H9 (cell line): Measurements from ENCODE around the gene DYTN. TPM values are rescaled to one million over a fixed set of nuclear protein-coding genes. Genes with fewer than 3 reads are reported as not detected.

Experiments used
- DNase-seq: peaks from one replicate; pipeline ENCODE4 v3.0.0-alpha.2; 2017
- H2AFZ ChIP-seq: one replicate; pipeline ENCODE4 v1.6.1; 2013; ENCODE audit warnings: mild to moderate bottlenecking, low read length, control low read depth, moderate library complexity
- H2AK5ac ChIP-seq: 2 replicates; pipeline ENCODE4 v1.6.1; 2013; ENCODE audit warnings: low read length, control low read depth, mixed read lengths; ENCODE audit not compliant: insufficient read length
- H2BK120ac ChIP-seq: one replicate; pipeline ENCODE4 v1.6.1; 2013; ENCODE audit warnings: low read depth, mild to moderate bottlenecking, low read length, control low read depth, inconsistent platforms; ENCODE audit not compliant: poor library complexity, severe bottlenecking
- H2BK12ac ChIP-seq: 2 replicates; pipeline ENCODE4 v1.6.1; 2013; ENCODE audit warnings: low read length, control low read depth, mixed read lengths, low read depth; ENCODE audit not compliant: insufficient read length
- H2BK15ac ChIP-seq: 2 replicates; pipeline ENCODE4 v1.6.1; 2013; ENCODE audit warnings: low read depth, low read length, control low read depth
- H2BK20ac ChIP-seq: one replicate; pipeline ENCODE4 v1.6.1; 2013; ENCODE audit warnings: low read depth, mild to moderate bottlenecking, low read length, control low read depth, inconsistent platforms; ENCODE audit not compliant: poor library complexity, severe bottlenecking
- H2BK5ac ChIP-seq: 2 replicates; pipeline ENCODE4 v1.6.1; 2013; ENCODE audit warnings: low read length, control low read depth, mixed read lengths; ENCODE audit not compliant: insufficient read length
- H3K14ac ChIP-seq: 2 replicates; pipeline ENCODE4 v1.6.1; 2013; ENCODE audit warnings: low read length, control low read depth; ENCODE audit not compliant: insufficient read depth
- H3K18ac ChIP-seq: 2 replicates; pipeline ENCODE4 v1.6.1; 2013; ENCODE audit warnings: low read depth, mild to moderate bottlenecking, mixed read lengths, low read length, control low read depth; ENCODE audit not compliant: insufficient read length
- H3K23ac ChIP-seq: 2 replicates; pipeline ENCODE4 v1.6.1; 2013; ENCODE audit warnings: low read length, control low read depth, mixed read lengths, low read depth; ENCODE audit not compliant: insufficient read length
- H3K23me2 ChIP-seq: 2 replicates; pipeline ENCODE4 v1.6.1; 2013; ENCODE audit warnings: low read depth, mild to moderate bottlenecking, mixed read lengths, low read length, control low read depth; ENCODE audit not compliant: insufficient read length, poor library complexity, severe bottlenecking
- H3K27ac ChIP-seq: 2 replicates; pipeline ENCODE4 v1.5.1; 2013; ENCODE audit warnings: low read length, control low read depth, mixed read lengths, low read depth; ENCODE audit not compliant: insufficient read length
- H3K27me3 ChIP-seq: 2 replicates; pipeline ENCODE4 v1.6.1; 2013; ENCODE audit warnings: low read length, control low read depth, inconsistent platforms; ENCODE audit not compliant: insufficient read depth
- H3K4ac ChIP-seq: 2 replicates; pipeline ENCODE4 v1.6.1; 2013; ENCODE audit warnings: low read depth, mild to moderate bottlenecking, control low read depth, inconsistent platforms, low read length, moderate library complexity
- H3K4me1 ChIP-seq: 2 replicates; pipeline ENCODE4 v1.6.1; 2013; ENCODE audit warnings: low read length, control low read depth, inconsistent platforms; ENCODE audit not compliant: insufficient read depth
- H3K4me2 ChIP-seq: 2 replicates; pipeline ENCODE4 v1.6.1; 2013; ENCODE audit warnings: low read length, control low read depth, mixed read lengths; ENCODE audit not compliant: insufficient read length, insufficient read depth
- H3K56ac ChIP-seq: 2 replicates; pipeline ENCODE4 v1.6.1; 2013; ENCODE audit warnings: low read depth, mild to moderate bottlenecking, mixed read lengths, low read length, control low read depth; ENCODE audit not compliant: insufficient read length
- H3K79me1 ChIP-seq: 2 replicates; pipeline ENCODE4 v1.6.1; 2013; ENCODE audit warnings: low read depth, mild to moderate bottlenecking, moderate library complexity, low read length, control low read depth, inconsistent platforms; ENCODE audit not compliant: insufficient read depth, poor library complexity, severe bottlenecking
- H3K79me2 ChIP-seq: 2 replicates; pipeline ENCODE4 v1.6.1; 2013; ENCODE audit warnings: low read length, control low read depth, inconsistent platforms; ENCODE audit not compliant: insufficient read depth
- H3K9ac ChIP-seq: 2 replicates; pipeline ENCODE4 v1.6.1; 2013; ENCODE audit warnings: low read length, control low read depth, mixed read lengths; ENCODE audit not compliant: insufficient read length; ENCODE audit errors: extremely low read depth
- H3K9me3 ChIP-seq: one replicate; pipeline ENCODE4 v1.6.1; 2013; ENCODE audit warnings: low read depth, low read length, inconsistent platforms; ENCODE audit not compliant: control insufficient read depth
- H3T11ph ChIP-seq: one replicate; pipeline ENCODE4 v1.6.1; 2013; ENCODE audit warnings: mild to moderate bottlenecking, low read length, control low read depth, inconsistent platforms
- H4K20me1 ChIP-seq: one replicate; pipeline ENCODE4 v1.6.1; 2013; ENCODE audit not compliant: control insufficient read depth, insufficient read length, insufficient read depth
- H4K5ac ChIP-seq: 2 replicates; pipeline ENCODE4 v1.6.1; 2013; ENCODE audit warnings: low read depth, mild to moderate bottlenecking, mixed read lengths, low read length, control low read depth; ENCODE audit not compliant: insufficient read length
- H4K8ac ChIP-seq: replicated peaks from 2 replicates; pipeline ENCODE4 v1.6.1; 2013; ENCODE audit warnings: low read length, control low read depth, mixed read lengths, low read depth; ENCODE audit not compliant: insufficient read length
- H4K91ac ChIP-seq: 2 replicates; pipeline ENCODE4 v1.6.1; 2013; ENCODE audit warnings: low read depth, mild to moderate bottlenecking, moderate library complexity, mixed read lengths, low read length, control low read depth; ENCODE audit not compliant: insufficient read length
- H3K27ac Mint-ChIP-seq, 3 experiments: 2 replicates in 2 of 3; 3 replicates in 1 of 3; pipeline ENCODE4 v1.8.0; 2020 to 2021; ENCODE audit warnings: mixed read lengths in 3 of 3, mild to moderate bottlenecking in 1 of 3, moderate library complexity in 1 of 3
- H3K27me3 Mint-ChIP-seq: 2 replicates; pipeline ENCODE4 v1.8.0; 2021; ENCODE audit warnings: low read depth, mild to moderate bottlenecking, moderate library complexity, mixed read lengths
- H3K36me3 Mint-ChIP-seq, 3 experiments: 2 replicates in 2 of 3; 3 replicates in 1 of 3; pipeline ENCODE4 v1.8.0; 2020 to 2021; ENCODE audit warnings: low read depth in 3 of 3, mixed read lengths in 3 of 3; ENCODE audit not compliant: insufficient read depth in 1 of 3
- H3K4me1 Mint-ChIP-seq, 2 experiments: 2 replicates each; pipeline ENCODE4 v1.8.0; 2020; ENCODE audit warnings: mixed read lengths in 2 of 2
- H3K4me3 Mint-ChIP-seq, 2 experiments: 2 replicates in 1 of 2; 3 replicates in 1 of 2; pipeline ENCODE4 v1.8.0; 2020 to 2021; ENCODE audit warnings: mild to moderate bottlenecking in 2 of 2, mixed read lengths in 2 of 2, moderate library complexity in 1 of 2
- H3K9me3 Mint-ChIP-seq, 2 experiments: 2 replicates in 1 of 2; 3 replicates in 1 of 2; pipeline ENCODE4 v1.8.0; 2020; ENCODE audit warnings: mild to moderate bottlenecking in 2 of 2, mixed read lengths in 2 of 2, moderate library complexity in 1 of 2
- CTCF ChIP-seq: fragments of 200-600 bp; sonication (generic); conservative IDR thresholded peaks from 3 replicates; pipeline ENCODE4 v1.8.0; 2021; ENCODE audit warnings: antibody characterized with exemption, mild to moderate bottlenecking
- WGBS: extraction: QIAGEN DNeasy Blood & Tissue Kit; methylation state at CpG from one replicate; pipeline ENCODE4 v1.1.7; 2013; ENCODE audit warnings: missing lambda C conversion rate, low lambda C conversion rate, mixed read lengths; ENCODE audit not compliant: insufficient read length; ENCODE audit errors: extremely low coverage; 5-methylcytosine and 5-hydroxymethylcytosine counted together
- total RNA-seq: library from RNA; stranded (reverse); gene quantifications from 2 replicates; pipeline ENCODE4 v1.2.1, GENCODE V29; 2021

The DYTN gene
- total RNA-seq, 1 experiment from 2014 or later = not detected

DNA sequence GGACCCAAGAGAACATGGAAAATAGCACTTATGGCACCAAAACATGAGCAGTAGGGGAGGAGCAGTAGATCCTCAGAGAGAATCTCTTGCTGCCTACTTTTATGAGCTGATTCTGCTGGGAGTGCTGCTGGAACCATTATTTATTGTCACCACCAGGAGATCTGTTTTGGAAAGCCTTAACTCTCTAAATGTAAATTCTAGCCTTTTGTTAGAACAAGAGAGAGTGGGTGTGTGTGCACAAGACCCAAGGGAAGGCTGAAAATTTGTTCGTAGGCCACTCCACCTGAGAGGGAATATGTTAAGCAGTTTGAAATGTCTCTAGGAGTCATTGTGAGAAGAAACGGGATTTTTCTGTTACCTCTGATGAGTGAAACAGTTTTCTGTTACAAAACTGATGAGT lies 92.1 kb downstream of the DYTN start:
- Mint-ChIP-seq H3K36me3 (no peaks in the 10 kb centered on the region), H3K4me3 (no peak overlapping the region), H3K9me3 (no peaks in the 10 kb centered on the region), H3K4me1 (peaks cover 9 to 10% of the 10 kb centered on the region in 2 experiments), H3K27ac (no peak overlapping the region), H3K27me3 (peaks cover 6% of the 10 kb centered on the region)
- H2BK120ac ChIP-seq = no peak overlapping the region
- H3T11ph ChIP-seq = no peak overlapping the region
- no peak overlapping the region for H2BK5ac ChIP-seq
- H2BK12ac ChIP-seq = no peak overlapping the region
- H3K79me2 ChIP-seq = no peaks in the 10 kb centered on the region
- no peaks in the 10 kb centered on the region for H3K4me1 ChIP-seq
- no peak overlapping the region for H3K23ac ChIP-seq
- no peak for DNase-seq
- no peak overlapping the region for H3K14ac ChIP-seq
- no peak overlapping the region for H4K91ac ChIP-seq
- no peak overlapping the region for H2BK20ac ChIP-seq
- no peak overlapping the region for H3K18ac ChIP-seq
- H3K27ac ChIP-seq = no peak overlapping the region
- H3K4me2 ChIP-seq = no peak overlapping the region
- no CpG with 5 or more reads among the region's 2 CpGs for WGBS
- no peaks in the 10 kb centered on the region for H3K27me3 ChIP-seq
- H4K8ac ChIP-seq = no peak overlapping the region
- H4K5ac ChIP-seq = no peak overlapping the region
- no peak overlapping the region for H3K56ac ChIP-seq
- no peak overlapping the region for H2BK15ac ChIP-seq
- H3K79me1 ChIP-seq = no peaks in the 10 kb centered on the region
- no peaks in the 10 kb centered on the region for H3K23me2 ChIP-seq
- H2AFZ ChIP-seq = no peak overlapping the region
- no peaks in the 10 kb centered on the region for H3K9me3 ChIP-seq
- H3K9ac ChIP-seq = no peak overlapping the region
- H3K4ac ChIP-seq = no peak overlapping the region
- H2AK5ac ChIP-seq = no peak overlapping the region
- H4K20me1 ChIP-seq = peaks cover 2% of the 10 kb centered on the region
- no peak for TF ChIP-seq CTCF
